NOMO-1 (cell line): ENCODE measurements around the gene KCNH2.

ENCODE experiments used
- DNase-seq, 2 experiments: peaks; one replicate each; lab custom pipeline; 2025; ENCODE audit not compliant: unreplicated experiment in 2 of 2; lab: John Stamatoyannopoulos, UW

KCNH2 gene

GRCh38 chr7:150962553-150963399 lies 15.3 kb downstream of the KCNH2 start:
- no peak for DNase-seq

GRCh38 chr7:150962290-150962552 lies 15.9 kb downstream of the KCNH2 start:
- no peak for DNase-seq

DNA sequence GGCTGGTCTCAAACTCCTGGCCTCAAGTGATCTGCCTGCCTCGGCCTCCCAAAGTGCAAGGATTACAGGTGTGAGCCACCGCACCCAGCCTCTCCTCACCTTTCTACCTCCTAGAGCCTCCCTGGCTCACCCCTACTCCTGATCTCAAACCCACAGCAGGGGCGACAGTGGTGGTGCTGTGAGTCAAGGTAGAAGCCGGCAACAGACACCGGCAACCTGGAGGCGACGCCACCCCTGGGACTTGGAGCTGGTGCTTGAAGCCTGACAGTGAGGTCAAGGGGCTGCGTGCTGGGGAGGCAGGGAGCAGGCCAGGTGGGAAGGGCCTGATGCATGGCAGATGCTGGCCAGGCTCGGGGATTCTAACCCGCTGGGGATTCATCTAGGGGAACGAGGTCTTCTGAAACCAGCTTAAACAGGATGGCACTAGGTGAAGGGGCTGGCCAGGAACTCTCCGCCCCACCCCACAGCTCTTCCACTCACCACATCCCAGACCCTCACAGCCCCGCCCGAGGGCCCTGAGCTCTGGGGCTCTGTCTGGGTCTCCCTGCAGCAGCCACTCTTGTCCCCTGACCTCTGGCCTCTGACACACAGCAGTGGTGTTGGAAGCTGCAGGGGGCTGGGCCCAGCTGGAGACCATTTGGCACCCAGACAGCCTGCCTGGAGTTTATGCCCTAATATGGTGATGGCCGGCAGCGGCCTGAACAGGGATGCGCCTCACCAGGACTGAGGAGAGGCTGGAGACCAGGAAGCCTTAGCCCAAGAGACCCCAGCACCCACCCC lies 16.4 kb downstream of the KCNH2 start:
- DNase-seq = no peak

DNA sequence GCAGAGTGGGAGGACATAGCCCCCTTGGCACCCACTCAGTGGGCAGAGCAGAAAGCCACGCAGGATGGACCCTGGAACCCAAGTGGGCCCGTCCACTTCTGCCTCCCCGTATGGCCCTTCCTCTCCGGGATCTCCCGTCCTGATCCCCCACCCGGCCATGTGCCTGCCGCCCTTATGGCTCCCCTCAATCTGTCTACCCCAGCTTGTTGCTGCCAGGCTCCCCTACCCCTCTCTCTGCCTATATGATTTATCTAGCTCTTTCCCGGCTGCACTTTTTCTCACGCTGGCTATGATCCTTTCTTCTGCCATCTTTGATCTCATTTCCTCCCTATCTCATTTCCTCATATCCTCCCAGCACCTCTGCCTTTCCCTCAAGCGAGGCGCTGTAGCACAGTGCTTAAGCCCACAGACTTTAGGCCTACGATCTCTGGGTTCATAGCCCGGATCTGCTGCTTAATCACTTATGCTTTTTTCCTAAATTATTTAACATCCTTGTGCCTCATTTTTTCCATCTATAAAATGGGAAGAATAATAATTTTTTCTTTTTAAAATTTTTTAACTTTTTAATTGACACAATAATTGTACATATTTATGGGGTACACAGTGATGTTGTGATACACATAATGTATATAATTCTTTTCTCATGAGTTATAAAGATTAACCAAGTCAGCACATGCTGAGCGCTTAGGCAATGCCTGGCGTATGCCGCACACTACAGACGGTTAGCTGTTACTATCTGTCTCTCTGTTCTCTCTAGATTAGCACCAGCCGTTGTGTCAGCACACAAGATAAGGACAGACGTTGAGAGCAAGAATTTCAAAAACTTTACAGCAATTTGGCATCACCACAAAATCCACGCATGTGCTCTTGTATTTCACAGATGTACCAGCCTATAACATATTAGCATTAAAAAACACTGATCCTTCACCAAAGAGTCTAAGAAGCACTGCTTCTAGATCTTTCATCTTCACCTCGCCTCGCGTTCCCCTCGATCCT lies 18.1 kb downstream of the KCNH2 start:
- no peak for DNase-seq

DNA sequence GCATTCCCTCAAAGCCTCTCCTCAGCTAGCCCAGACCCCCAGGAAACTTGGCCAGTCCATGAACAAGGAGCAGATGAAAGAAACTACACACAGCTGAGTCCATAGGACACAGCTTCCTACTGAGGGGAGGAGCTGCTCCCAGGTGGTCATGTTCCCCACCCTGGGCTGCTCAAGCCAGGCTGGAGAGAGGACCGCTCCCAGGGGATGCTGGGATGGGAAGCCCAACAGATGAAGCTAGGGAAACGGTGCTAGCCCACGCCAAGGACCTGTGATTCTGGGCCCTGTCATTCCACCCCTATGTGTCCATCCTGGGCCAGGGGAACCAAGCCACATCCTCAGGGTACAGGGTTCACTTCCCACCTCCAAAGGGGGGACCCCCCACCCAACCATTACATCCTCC lies 19.0 kb downstream of the KCNH2 start:
- DNase-seq = no peak

DNA sequence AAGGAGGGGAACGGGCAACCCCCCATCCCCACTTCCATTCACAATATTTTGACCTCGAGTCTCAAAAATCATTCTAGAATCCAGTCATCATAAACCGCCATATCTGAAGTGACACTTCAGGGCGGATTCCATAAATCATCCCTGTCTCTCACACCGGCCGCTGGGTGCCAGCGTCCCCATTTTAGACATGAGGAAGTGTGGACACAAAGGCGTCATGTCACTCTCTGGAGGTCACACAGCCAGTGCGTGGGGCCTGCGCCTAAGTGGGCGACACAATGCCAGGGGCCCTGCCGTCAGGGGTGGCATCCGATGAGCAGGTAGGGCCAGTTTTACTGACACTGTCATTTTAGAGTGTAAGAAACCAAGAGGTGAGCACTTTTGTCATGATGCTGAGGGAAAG lies 19.5 kb downstream of the KCNH2 start:
- no peak for DNase-seq

- DNase-seq = no peak
Measured at GRCh38 chr7:150958062-150958552, 20.0 kb downstream of the KCNH2 start.

DNA sequence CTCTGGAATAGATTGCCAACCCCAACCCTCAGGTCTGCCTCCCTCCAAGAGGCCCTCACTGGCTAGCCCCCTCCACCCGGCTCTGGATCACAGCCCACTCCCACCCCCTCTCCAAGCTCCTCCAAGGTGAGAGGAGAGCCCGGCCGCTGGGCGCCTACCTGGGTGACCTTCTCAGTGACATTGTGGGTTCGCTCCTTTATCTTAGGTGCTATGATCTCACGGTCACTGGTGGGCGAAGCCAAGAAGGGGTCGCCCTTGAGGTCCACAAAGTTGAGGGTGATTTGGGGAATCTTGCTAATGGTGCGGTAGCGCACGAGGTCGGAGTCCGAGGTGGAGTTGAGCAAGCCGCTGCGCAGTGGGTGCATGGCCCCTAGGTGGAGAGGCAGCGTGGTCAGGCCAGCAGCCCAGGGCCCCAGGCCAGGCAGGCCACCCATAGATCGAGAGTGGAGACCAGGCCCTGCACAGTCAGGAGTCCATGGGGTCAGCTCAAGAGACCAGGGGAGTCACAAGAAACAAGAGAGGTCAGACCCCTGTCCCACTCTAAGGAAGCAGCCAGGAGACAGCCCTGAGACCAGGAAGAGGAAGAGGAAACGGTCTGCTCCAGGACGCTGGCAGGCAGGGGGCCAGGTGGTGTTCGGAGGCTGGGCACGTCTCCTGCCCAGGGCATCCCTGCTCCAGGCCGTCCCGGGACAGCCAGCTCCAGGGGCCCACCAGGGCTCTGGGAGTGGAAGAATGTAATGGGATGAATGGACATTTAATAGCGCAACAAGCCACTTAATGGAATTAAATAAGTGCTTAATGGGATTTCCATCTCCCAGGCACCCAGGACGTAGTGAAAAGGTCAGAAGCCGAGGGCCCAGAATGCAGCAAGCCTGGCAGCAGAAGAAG lies 20.7 kb downstream of the KCNH2 start:
- DNase-seq = no peak

- no peak for DNase-seq
Measured at GRCh38 chr7:150956395-150957132, 21.6 kb downstream of the KCNH2 start.

- DNase-seq = no peak
Measured at GRCh38 chr7:150955519-150956394, 22.4 kb downstream of the KCNH2 start.

DNA sequence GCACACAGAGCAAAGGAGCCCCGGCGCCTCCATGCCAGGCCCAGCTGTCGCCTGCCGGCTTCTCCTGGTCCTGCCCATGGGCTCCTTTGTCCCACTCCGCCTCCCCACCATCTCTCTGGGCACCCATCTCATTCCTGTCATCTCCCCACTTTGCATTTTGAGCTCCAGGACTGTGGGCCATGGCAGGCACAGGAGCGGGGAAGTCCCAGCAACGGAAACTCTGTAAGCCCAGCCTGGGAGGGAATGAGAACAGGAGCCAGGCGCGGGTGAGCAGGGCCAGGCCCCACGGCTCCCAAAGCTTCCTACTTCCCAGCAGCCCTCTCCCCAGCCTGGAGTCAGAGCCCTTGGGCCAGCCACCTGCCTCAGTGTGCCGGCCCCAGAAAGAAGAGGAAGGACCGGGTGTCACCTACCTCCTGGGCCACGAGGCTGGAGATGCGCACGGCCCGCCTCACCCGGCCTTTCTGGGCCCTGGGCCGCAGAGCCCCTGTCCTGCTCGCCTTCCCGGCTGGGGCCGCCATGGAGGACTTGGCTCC lies 23.1 kb downstream of the KCNH2 start:
- no peak for DNase-seq

DNA sequence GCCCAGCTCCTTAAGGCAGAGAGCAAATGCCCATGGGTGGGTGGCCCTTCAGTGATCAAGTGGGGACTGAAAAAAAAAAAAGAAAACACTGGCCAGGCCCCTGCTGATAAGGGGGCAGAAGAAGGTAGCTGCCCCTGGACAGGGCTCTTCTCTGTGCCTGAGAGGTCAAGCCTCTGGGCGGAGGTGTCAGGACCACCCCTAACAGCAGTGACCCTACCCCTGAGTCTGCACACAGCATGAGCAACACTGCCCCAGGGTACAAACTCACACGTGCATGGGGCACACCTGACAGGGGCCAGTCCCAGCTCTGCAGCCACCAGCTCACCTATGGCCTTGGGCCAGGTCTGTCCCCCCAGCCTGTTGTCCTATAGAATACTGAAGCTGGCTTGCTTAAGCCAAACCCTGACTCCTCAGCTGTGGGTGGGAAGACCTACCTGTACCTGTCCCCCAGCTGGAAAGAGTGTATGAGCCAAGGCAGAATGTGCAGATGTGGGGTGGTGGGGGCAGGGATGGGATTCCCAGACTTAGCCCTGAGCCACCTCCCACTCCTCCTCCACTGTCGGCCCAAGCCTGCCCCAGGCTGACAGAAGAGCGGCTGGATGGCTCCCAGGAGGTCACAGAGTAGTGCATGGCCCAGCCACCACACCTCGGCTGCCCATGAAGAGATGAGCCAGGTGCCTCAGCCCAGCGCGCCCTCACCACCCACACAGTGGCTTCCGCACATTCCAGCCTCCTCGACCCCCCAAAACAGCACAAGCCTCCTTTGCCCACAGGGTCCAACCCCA lies 23.7 kb downstream of the KCNH2 start:
- DNase-seq = no peak

GRCh38 chr7:150953061-150953997 lies 24.8 kb downstream of the KCNH2 start:
- no peak for DNase-seq

DNA sequence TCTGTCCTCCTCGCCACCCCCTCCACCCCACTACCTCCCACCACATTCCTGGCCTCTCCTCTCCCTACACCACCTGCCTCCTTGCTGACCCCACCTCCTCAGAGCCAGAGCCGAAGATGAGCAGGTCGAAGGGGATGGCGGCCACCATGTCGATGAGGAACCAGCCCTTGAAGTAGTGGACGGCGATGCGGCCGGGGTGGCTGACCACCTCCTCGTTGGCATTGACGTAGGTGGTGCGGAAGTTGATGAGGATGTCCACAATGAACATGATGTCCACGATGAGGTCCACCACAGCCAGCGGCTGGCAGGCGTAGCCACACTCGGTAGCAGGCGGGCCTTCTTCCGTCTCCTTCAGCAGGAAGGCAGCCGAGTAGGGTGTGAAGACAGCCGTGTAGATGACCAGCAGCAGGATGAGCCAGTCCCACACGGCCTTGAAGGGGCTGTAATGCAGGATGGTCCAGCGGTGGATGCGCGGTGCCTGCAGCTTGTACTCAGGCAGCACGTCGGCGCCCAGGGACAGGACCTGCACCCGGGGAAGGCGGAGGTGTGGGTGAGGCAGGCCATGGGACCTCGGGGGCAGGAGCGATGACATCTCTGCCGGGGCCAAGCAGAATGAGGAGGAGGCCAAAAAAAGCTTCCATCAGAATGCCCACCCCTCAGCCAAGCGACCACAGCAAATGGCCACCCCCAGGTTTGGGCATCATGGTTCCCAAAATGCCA lies 25.6 kb downstream of the KCNH2 start:
- no peak for DNase-seq

DNA sequence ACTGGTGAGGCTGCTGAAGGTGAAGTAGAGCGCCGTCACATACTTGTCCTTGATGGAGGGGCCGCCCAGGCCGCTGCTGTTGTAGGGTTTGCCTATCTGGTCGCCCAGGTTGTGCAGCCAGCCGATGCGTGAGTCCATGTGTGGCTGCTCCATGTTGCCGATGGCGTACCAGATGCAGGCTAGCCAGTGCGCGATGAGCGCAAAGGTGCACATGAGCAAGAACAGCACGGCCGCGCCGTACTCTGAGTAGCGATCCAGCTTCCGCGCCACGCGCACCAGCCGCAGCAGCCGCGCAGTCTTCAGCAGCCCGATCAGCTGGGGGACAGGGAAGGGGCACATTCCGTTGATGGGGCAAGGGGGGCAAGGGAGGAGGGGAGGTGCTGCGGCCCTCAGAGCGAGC lies 26.6 kb downstream of the KCNH2 start:
- no peak for DNase-seq

- no peak for DNase-seq
Measured at GRCh38 chr7:150951181-150951520, 27.0 kb downstream of the KCNH2 start.
